Measurements from ENCODE around the gene LAMC1. TPM values are rescaled to one million over a fixed set of nuclear protein-coding genes. Genes with fewer than 3 reads are reported as not detected.
A peak's percentile ranks its signal among the peaks of the same experiment; 100 is the strongest.
"Not testable (repeated sequence)": the region's sequence is repeated elsewhere in the genome, so short reads cannot be mapped to it uniquely, and the experiment has no call there.

Gene LAMC1
- total RNA-seq, 4 donors from 2014 or later, result 387 to 474 (median 408) TPM

DNA sequence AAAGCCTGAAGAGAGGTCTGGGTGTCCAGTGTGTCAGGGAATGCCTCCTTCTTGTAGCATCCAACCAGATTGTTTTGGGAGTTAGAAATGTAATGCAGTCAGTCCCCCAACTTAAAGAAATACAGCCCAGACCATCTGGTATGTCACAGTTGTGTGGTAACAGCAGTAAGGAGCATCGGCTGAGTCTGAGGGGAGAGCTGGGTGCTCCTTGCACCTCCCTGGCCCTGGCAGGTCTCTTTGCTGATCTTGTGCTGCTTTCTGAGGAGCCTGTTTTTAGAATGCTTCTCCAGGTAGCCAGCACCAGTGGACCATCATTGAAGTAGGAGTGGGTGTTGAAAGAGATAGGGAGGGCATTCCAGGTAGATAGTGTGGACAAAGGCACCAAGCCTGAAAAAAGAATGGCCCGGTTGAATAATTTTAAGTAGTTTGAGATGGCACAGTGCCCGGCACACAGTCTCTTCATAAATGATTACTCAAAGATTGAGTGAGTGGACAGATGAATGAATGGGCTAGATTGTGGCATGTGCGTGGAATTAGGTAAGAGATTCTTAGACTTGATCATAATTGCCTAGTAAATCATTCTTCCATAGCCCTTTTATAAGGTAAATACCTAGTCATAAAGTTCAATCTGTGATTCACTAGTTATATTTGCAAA, 46.5 kb downstream of the LAMC1 start:
- TF ChIP-seq POLR2A (IDR thresholded peaks at IDR 0.05; ENCODE audit: low read depth) (no peak), CTCF (IDR thresholded peaks at IDR 0.05) (no peak), POLR2AphosphoS5 (IDR thresholded peaks at IDR 0.05) (no peak), EP300 (IDR thresholded peaks at IDR 0.05) (no peak)
- peaks cover 51 to 73% (median 66%) of the 10 kb centered on the region in 4 donors for H3K4me1 ChIP-seq
- 64% methylated on average over 4 of the region's 4 CpGs for WGBS

DNA sequence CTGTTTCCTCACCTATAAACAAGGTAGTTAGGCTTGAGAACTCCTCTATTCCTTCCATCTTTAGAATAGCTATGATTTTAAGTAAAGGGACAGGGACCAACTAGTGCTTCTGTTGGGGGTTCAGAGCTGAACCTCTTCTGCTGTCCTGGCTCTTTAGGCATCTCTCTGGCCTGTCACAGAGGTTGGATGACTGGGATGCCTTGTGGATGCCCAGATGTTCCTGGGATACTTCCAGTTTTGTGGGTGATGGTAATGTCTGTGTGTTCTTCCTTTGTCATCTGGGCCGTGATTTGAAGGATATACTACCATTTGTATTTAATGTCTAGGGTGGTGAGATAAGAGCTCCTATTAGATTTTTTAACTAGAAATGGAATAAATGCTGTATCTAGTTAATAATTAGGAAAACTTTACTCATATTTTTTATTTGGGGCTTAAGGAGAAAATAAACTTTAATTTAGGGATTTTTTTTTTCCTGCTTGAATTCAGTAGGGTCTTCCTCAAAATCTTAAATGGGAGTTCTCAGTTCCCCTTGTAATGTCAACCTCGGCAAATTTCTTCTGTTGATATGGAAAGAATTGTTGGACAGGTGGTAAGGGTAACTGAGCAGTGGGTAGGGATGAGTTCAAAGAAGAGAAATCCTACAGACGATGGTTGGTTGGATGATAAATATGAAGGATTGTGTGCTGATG, 47.2 kb downstream of the LAMC1 start:
- DNase-seq (ENCODE audit: extremely low spot score), result no peak
- Histone ChIP-seq H3K27ac (replicated peaks in 1 of 4) (peak overlapping the region in 2 of 4 donors; percentile 1 to 9), H3K9me3 (no peaks in the 10 kb centered on the region), H3K4me3 (no peak overlapping the region), H3K4me1 (peaks cover 58 to 77% (median 70%) of the 10 kb centered on the region in 4 donors), H3K27me3 (no peaks in the 10 kb centered on the region), H3K36me3 (no peaks in the 10 kb centered on the region)
- no peak for TF ChIP-seq CTCF (IDR thresholded peaks at IDR 0.05)
- TF ChIP-seq POLR2A (IDR thresholded peaks at IDR 0.05; ENCODE audit: low read depth), result no peak
- TF ChIP-seq EP300 (IDR thresholded peaks at IDR 0.05), result no peak
- no peak for TF ChIP-seq POLR2AphosphoS5 (IDR thresholded peaks at IDR 0.05)
- WGBS, result 68% methylated on average over 3 of the region's 3 CpGs
- intact Hi-C loops (cut with DNase I), result loop anchor here (5.0 kb wide), 1 partner anchor 38 kb away; no protein-coding TSS in a partner anchor

More for the DNA sequence above, 46.5 kb downstream of the LAMC1 start:
- Histone ChIP-seq H3K36me3 (no peaks in the 10 kb centered on the region), H3K9me3 (no peaks in the 10 kb centered on the region), H3K4me3 (no peak overlapping the region), H3K27ac (replicated peaks in 1 of 4) (peak overlapping the region in 2 of 4 donors; percentile 1 to 9), H3K27me3 (no peaks in the 10 kb centered on the region)
- intact Hi-C loops (cut with DNase I), result loop anchor here (5.0 kb wide), 1 partner anchor 37 kb away; no protein-coding TSS in a partner anchor
- no peak for DNase-seq (ENCODE audit: extremely low spot score)

DNA sequence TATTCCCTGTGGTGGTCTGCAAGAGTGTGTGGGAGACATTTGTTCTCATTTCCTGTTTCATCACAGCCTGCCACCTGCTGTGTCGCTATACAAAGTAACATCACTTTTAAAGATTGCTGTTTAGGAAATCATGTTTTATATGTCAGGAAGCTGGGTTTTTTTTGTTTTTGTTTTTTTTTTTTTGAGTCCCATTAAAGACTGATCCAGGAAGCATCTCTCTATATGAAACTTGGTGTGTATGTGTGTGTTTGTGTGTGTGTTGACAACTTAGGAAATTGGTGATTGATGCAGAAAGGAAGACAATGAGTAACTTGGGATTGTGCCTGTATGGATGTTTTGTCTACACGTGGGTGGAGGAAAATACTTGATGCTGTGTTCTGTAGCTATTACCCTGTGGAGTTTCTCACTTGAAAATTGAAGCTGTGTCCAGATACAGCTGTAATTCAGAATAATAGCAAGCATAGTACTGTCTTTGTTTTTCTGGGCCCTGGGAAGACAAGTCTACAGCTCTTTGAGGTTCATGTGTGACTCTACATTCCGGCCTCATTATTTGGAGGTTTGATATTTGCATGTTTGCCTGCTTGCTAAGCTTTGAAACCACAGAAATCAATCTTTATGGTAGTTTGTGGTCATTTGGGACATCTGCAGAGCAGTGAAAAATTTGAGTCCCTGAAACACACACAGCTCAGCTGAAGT, 47.9 kb downstream of the LAMC1 start:
- Histone ChIP-seq H3K36me3 (no peaks in the 10 kb centered on the region), H3K27ac (replicated peaks in 1 of 4) (peak overlapping the region in 3 of 4 donors; percentile 3 to 28 (median 11)), H3K4me1 (peaks cover 65 to 83% (median 77%) of the 10 kb centered on the region in 4 donors), H3K27me3 (no peaks in the 10 kb centered on the region), H3K9me3 (no peaks in the 10 kb centered on the region), H3K4me3 (no peak overlapping the region)
- 36% methylated on average over 3 of the region's 3 CpGs for WGBS
- TF ChIP-seq CTCF (IDR thresholded peaks at IDR 0.05), result no peak
- no peak for TF ChIP-seq POLR2A (IDR thresholded peaks at IDR 0.05; ENCODE audit: low read depth)
- TF ChIP-seq EP300 (IDR thresholded peaks at IDR 0.05), result no peak
- no peak for TF ChIP-seq POLR2AphosphoS5 (IDR thresholded peaks at IDR 0.05)
- no peak for DNase-seq (ENCODE audit: extremely low spot score)
- intact Hi-C loops (cut with DNase I), result loop anchor here (5.0 kb wide), 1 partner anchor 39 kb away; no protein-coding TSS in a partner anchor

DNA sequence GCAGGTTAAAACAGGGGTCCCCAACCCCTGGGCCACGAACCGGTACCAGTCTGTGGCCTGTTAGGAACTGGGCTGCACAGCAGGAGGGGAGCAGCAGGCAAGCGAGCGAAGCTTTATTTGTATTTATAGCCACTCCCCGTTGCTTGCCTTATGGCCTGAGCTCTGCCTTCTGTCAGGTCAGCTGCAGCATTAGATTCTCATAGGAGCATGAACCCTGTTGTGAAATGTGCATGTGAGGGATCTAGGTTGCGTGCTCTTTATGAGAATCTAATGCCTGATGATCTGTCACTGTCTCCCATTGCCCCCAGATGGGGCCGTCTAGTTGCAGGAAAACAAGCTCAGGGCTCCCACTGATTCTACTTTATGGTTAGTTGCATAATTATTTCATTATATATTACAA, 49.4 kb downstream of the LAMC1 start:
- intact Hi-C loops (cut with DNase I), result loop anchor here (5.0 kb wide), 1 partner anchor 40 kb away; no protein-coding TSS in a partner anchor
- peak overlapping the region in 3 of 4 donors; percentile 11 to 20 (median 18) for H3K27ac ChIP-seq (replicated peaks in 1 of 4)

GRCh38 chr1:183073320-183073719, 50.1 kb downstream of the LAMC1 start:
- intact Hi-C loops (cut with DNase I), result loop anchor here (5.0 kb wide), 1 partner anchor 41 kb away; no protein-coding TSS in a partner anchor

More for the DNA sequence above, 49.4 kb downstream of the LAMC1 start:
- not testable (repeated sequence) for H3K36me3 ChIP-seq; H3K9me3 ChIP-seq; DNase-seq (ENCODE audit: extremely low spot score); H3K27me3 ChIP-seq; H3K4me3 ChIP-seq
- peaks cover 72 to 95% (median 92%) of the 10 kb centered on the region in 4 donors for H3K4me1 ChIP-seq
- 68% methylated on average over 6 of the region's 7 CpGs for WGBS

More at GRCh38 chr1:183073320-183073719, 50.1 kb downstream of the LAMC1 start:
- no peaks in the 10 kb centered on the region for H3K36me3 ChIP-seq
- no peak overlapping the region for H3K4me3 ChIP-seq
- peaks cover 72 to 100% (median 95%) of the 10 kb centered on the region in 4 donors for H3K4me1 ChIP-seq
- TF ChIP-seq EP300 (IDR thresholded peaks at IDR 0.05) (no peak), POLR2A (IDR thresholded peaks at IDR 0.05; ENCODE audit: low read depth) (no peak), CTCF (IDR thresholded peaks at IDR 0.05) (no peak), POLR2AphosphoS5 (IDR thresholded peaks at IDR 0.05) (no peak)
- no peaks in the 10 kb centered on the region for H3K27me3 ChIP-seq
- no peak for DNase-seq (ENCODE audit: extremely low spot score)
- no peak overlapping the region for H3K27ac ChIP-seq (replicated peaks in 1 of 4)
- H3K9me3 ChIP-seq, result no peaks in the 10 kb centered on the region
